ENCODE data around the gene PTPRM. TPM values are rescaled to one million over a fixed set of nuclear protein-coding genes. Genes with fewer than 3 reads are reported as not detected.

The PTPRM gene
- total RNA-seq, 2 donors from 2014 or later = 12.3 to 15.9 TPM

DNA sequence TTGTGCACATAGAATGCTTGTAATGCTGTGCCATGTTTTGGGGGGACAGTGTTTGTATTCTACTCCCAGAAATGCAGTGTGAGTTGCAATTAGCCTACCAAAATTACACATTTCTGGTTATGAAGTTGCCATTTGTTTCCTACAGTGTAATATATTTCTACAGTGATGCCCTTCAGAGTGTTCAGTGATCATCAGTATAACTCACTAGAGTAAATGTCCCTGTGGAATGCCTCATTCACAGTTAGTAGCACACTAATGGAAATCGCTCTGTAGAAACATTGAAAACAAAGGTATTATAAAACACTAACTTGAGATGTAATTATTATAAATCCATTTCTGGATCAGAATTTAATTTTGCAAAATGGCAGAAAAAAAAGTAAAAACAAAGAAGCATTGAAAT, 498.7 kb downstream of the PTPRM start:
- intact Hi-C loops (cut with DNase I, micrococcal nuclease) = no loop called here
- no peak for DNase-seq
- ATAC-seq = no peak

DNA sequence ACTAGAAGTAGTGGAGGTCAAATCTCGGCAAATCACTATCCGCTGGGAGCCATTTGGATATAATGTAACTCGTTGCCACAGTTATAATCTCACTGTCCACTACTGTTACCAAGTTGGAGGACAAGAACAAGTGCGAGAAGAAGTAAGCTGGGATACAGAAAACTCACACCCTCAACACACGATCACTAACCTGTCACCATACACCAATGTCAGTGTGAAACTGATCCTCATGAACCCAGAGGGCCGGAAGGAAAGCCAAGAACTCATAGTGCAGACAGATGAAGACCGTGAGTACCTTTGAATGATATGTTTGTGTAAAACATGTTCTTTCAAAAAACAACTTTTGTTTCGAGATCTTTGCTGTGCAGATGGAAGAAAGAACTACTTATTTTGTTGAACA, 502.6 kb downstream of the PTPRM start:
- no peak for DNase-seq

DNA sequence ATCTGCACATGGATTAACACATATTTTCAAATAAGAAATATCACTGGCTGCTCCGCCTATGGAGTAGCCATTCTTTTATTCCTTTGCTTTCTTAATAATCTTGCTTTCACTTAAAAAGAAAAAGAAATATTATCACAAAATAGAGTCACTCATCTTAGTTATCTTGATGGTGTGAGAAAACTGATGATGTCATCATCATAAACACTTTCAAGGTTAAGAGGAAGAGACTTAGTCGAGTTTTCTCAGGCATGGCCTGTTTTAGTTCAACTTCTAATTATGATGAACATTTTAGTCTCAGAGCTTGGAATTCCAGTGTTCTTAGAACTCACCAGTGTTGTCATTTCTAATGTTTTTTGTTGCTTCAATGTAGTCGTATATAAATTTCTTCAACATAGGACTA, 506.1 kb downstream of the PTPRM start:
- ATAC-seq = no peak

More for the DNA sequence above, 502.6 kb downstream of the PTPRM start:
- no peak for ATAC-seq
- intact Hi-C loops (cut with DNase I, micrococcal nuclease) = no loop called here

DNA sequence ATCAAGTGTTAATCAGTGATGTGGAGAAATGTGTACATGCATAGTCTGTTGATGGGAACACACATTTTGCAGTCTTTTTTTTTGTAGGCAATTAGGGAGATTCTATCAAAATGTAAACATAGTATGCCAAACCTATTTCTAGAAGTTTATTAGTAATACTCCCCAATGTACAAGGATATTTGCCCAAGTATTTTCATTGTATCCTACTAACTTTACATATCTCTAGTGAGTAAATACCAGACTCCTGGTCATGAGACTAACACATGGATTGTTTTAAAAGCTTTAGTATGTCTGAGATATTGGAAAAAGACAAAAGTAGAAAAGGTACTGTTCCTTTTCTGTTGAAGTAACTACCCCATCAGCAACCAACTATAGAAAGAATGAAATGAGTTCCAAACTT, 513.0 kb downstream of the PTPRM start:
- DNase-seq (no peak), ATAC-seq (no peak)
- intact Hi-C loops (cut with DNase I, micrococcal nuclease) = no loop called here

More for the DNA sequence above, 506.1 kb downstream of the PTPRM start:
- no peak for DNase-seq
- intact Hi-C loops (cut with DNase I, micrococcal nuclease) = no loop called here

DNA sequence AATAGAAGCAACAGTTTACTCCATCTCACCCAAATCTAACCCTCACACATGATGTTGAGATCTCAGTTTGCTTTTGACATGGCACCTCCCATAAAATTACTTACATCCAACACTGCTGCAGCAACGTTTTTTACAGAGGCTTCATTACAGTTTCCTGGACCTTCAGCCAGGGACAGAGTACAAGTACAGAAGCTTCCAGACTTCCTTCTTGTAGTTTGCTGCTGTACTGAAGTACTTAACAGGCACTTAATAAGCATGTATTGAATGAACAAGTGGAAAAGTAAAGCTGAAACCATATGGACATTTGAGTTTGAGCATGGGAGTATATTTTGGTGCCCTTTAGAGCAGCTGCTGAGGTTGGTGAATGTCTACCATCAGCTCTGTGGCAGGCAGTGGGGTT, 514.2 kb downstream of the PTPRM start:
- DNase-seq = no peak
- no peak for ATAC-seq
- intact Hi-C loops (cut with DNase I, micrococcal nuclease) = no loop called here

DNA sequence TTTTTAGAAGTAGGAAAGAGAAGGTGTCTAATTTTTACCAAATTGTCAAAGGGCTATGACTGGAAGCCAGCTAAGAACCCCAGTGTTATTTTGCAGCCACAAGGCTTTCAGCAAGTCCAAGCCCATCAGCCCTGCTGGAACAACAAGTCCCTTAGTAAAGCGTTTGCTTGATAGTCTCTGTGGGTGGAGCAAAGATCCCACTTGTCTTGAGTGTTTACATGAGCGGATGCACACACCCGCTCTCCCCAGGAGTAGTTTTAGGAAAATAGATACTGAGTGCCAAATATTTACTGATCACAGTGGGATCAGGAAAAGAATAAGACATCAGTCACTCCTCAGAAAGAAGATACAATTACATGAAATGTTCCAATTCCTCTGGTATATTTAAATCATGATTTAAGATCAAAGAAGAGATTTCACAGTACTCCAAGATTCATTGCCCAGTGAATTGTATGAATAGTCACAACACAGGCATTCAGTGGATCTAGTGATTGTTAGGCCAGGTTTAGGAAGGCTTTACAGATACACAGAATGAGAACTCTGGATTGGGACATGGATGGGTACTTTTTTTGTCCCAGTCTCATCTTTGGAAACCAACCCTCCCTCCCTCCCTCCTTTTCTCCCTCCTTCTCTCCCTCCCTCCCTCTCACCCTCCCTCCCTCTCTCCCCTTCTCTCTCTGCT, 514.9 kb downstream of the PTPRM start:
- no peak for ATAC-seq
- no peak for DNase-seq
- intact Hi-C loops (cut with DNase I, micrococcal nuclease) = no loop called here

DNA sequence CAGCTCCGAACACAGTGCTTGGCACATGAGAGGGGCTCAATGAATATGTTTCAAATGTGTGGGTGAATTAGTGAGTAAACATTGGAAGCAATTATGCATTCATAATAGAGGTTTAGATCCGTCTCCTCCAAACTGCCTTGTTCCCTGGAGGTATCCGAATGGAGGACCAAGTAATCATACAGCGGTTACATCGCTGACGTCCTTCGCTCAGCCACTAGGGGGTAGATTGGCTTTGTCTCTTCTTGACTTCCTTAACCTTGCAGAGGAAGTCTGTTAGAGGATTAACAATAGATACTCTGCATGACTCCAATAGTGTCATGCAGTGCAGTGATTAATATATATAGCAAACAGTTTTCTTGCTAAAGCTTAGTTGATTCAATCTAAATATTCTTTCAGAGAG, 517.0 kb downstream of the PTPRM start:
- no peak for DNase-seq
- ATAC-seq = no peak
- intact Hi-C loops (cut with DNase I, micrococcal nuclease) = no loop called here

DNA sequence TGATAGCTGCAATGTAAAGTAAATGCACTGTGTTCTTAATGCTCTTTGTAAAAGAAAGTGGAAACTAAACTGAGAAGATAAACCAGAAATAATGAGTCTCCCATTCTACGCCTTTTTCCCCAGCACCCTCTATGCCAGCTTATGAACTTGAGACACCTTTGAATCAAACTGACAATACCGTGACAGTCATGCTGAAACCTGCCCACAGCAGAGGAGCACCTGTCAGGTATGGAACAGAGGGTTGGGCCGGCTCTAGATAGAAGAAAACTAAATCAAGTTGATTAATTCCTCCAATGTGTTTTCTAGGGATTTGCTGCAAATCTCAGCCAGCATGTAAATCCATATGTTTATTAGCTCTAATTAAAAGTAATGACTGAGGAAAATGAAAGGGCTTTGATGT, 521.5 kb downstream of the PTPRM start:
- no peak for ATAC-seq
- DNase-seq = no peak
- intact Hi-C loops (cut with DNase I, micrococcal nuclease) = no loop called here

DNA sequence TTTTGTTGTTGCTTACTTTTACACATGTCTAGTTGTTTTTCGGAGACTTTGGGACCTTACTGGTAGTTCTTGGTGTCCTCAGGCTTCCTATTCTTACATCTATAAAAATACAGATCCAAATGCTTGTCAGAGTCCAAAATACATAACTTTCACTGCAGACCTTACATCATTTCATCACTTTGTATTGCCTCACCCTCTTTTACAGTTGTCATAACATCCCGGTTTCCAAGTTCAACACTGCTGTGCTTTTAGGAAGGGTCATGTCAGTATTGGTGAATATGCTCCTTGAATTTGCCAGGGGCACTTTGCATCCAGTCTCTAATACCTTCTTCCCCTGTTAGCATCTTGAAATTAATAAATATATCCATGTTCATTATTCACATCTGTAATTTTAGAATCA, 523.9 kb downstream of the PTPRM start:
- ATAC-seq (no peak), DNase-seq (no peak)
- intact Hi-C loops (cut with DNase I, micrococcal nuclease) = no loop called here

DNA sequence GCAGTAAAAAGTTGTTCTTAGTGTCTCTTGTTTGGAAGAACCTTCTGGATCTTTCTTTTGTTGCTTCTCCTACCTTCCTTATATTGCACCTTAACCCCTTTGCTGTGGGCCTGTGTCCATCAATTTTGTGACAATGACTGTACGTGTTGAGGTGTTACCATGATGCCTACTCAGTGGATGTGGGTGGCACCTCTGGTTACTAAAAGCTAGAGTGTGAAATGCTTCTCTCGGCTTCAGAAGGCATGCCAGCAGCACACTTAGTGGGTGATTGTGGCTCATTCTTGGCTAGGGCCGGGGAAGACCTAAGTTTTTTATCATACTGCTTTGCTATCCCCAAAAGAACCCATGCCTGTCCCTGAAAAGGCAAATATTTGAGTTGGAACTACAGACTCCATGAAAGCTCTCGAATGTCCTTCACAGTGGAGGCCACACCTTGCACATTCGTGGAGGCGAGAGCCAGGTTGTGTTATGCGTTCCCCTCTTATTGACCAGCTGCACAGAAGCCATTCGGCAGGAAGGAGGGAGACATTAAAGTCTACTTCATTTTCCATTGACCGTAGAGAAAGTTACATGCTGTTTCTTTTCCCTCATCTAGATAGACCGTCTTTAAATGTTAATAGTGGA, 528.9 kb downstream of the PTPRM start:
- no peak for ATAC-seq
- intact Hi-C loops (cut with DNase I, micrococcal nuclease) = no loop called here

DNA sequence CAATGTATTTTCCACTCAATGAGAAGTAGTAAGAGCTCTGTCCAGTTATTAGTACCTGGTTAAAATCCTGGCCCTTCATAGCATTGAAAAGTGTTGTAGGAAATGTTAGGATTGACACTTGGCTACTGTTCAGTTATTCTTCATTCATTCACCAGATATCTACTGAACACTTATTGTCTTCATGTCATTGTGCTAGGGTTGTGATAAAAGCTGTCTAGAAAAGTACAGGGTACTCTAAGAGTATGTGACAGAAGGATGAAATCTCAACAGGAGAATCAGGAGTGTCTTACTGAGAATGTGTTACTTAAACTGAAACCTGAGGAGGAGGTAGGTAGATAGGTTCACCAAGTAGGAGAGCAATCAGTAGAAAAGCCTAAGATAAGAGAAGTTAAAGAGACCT, 530.3 kb downstream of the PTPRM start:
- DNase-seq (no peak), ATAC-seq (no peak)
- intact Hi-C loops (cut with DNase I, micrococcal nuclease) = no loop called here

More for the DNA sequence above, 528.9 kb downstream of the PTPRM start:
- no peak for DNase-seq

DNA sequence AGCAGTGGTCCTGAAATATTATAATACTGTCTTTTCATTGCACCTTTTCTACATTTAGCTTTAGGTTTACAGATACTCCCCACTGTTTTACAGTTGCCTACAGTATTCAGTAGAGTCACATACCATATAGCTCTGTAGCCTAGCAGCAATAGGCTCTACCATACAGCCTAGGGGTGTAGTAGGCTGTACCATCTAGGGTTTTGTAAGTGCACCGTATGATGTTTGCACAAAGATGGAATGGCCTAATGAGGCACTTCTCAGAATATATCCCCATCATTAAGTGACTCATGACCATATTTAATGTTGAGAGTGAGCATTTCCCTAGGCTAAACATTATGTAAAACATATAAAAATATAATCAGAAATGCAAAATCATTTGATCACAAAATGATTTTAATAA, 530.8 kb downstream of the PTPRM start:
- ATAC-seq (no peak), DNase-seq (no peak)
- intact Hi-C loops (cut with DNase I, micrococcal nuclease) = no loop called here

DNA sequence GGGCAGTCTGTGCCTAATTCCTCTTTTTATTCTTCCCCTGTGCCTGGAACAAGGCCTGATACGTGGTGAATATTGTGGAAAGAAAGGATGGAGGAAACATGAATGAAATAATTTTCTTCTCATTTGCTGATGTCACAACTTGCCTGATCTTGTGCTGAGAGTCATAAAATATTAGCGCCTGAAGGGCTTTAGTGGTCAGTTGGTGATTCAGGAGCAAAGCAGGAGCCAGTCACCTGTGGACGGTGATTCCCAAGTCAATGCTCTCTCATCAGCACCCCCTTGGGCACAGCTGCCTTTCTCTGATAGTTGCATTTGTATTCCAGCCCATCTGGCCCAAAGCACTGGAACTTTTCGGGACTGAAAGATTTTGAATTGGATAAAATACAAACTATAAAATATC, 539.5 kb downstream of the PTPRM start:
- ATAC-seq (no peak), DNase-seq (no peak)
- intact Hi-C loops (cut with DNase I, micrococcal nuclease) = no loop called here

DNA sequence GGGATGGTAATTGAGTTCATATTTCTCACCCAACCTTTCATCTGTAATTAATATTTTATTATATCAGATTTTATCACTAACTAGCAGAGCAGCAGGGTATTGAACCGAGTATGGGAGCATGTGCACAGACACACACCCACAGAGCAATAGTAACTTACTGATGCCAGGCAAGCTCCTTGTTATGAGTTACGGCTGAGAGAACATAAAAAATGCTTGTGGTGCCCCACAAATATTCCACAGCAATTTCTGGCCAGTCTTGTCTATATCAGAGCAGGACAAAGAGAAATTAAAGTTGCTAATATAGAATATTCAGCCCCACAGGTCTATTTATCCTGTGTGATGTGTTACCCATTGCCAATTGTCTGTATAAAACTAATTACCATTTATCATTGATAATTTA, 540.3 kb downstream of the PTPRM start:
- intact Hi-C loops (cut with DNase I, micrococcal nuclease) = no loop called here
- ATAC-seq (no peak), DNase-seq (no peak)

DNA sequence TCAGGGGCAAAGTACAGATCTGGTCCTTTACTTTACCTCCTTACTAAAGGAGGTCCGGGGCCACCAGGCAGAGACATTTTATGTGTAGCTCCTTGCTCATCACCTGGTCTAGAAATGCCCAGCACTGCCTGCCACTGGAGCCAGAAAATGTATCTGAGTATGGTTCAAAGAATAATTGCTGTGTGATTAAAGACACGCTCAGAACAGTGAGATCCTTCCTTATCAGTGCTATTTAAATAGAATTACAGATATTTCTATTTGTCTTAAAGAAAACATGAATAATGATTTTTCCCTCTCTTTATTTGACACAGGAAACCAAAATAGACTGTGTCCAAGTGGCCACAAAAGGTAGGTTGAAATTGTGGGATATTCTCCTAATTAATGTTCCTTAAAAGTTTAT, 547.4 kb downstream of the PTPRM start:
- intact Hi-C loops (cut with DNase I, micrococcal nuclease) = no loop called here
- ATAC-seq = no peak

DNA sequence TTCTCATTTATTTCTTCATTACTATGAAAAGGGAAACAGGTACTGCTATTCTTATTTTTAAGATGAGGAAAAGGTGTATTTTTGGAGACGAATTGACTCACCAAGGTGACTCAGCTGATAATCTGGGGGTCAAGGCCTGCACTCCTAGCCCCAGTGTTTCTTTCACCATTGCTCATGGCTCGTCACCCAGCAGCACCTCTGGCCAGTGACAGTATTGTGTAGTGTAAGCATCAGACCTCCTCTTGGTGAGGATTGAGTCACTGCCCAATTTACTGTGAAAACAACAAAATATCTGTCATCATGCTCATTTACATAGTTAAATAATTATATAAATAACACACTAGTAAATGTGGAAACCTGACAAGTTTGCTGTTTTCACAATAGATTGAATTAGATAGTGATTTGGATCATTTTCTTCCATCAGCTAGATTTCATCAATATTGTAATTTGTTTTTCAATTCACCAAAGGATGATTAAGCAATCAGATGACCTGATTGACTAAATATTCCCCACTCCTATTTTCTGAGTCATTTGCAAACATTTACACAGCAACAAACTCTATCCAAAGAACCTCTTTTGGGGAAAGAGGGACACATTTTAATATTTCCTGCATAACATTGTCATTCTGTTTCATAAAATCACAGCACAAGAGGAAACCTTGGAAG, 549.4 kb downstream of the PTPRM start:
- DNase-seq (no peak), ATAC-seq (no peak)
- intact Hi-C loops (cut with DNase I, micrococcal nuclease) = no loop called here

More for the DNA sequence above, 547.4 kb downstream of the PTPRM start:
- no peak for DNase-seq

DNA sequence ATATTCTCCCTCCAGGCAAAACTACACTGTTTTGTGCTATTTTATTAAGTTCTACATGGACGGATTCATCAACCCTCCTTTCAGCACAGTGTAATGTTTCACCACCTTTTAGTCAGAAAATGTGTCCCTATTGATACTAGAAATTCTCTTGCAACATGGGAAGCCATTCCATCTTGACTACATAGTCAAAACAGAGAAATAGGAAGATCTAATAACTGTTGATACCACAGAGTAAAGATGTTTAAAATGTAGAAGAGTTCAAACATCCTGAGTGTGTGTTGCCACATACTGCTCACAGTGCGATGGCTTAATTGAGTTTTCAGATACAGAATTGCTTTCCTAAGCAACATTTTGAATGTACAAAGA, 549.9 kb downstream of the PTPRM start:
- intact Hi-C loops (cut with DNase I, micrococcal nuclease) = no loop called here
- ATAC-seq = no peak

DNA sequence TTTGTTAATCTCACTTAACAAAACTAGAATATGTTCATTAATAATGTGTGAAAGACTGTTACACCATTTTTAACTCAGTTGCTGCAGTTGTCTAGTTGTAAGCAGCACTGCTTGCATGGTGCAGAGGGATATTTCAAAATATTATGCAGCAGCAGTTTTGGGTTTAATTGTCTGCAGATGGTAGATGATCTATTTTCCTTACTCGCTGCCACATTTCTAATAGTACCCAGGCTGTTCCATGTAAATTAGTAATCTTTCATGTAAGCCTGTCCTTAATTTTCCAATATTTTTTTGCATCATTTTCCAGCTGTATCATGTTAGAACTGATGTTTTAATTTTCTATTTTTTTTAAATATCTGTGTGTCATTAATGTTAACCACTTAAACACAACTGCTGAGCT, 554.0 kb downstream of the PTPRM start:
- no peak for ATAC-seq
- intact Hi-C loops (cut with DNase I, micrococcal nuclease) = no loop called here
- no peak for DNase-seq

More for the DNA sequence above, 549.9 kb downstream of the PTPRM start:
- DNase-seq = no peak

DNA sequence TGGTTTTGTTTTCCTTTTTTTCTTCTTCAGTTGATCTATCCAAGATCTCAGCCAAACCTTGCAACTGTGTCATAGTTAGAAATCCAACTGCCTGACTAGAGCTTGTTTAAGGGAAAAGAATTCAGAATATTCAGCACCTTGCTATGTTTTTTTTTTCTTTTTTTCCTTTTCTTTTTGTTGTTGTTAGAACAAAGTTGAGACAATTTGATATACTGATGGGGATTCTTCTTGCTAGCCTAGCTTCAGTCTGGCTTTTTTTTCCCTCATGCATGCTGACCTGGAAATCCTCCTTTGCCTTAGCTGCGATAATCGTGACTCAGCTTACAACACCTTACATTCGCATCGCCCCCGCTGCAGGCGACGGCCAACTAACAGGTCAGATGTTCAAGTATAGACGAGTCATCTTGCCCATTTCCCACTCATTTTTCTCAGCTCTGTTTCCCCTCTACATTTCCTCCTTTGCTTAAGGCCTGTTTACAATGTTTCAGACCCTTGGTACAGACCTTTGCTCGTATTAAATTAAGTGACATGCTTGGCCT, 554.9 kb downstream of the PTPRM start:
- intact Hi-C loops (cut with DNase I, micrococcal nuclease) = no loop called here
- ATAC-seq = no peak

More for the DNA sequence above, 554.9 kb downstream of the PTPRM start:
- no peak for DNase-seq
